Activated T-helper 9 cell treated with anti-CD3 and anti-CD28 coated beads, Interleukin-2, amount 50 U/mL, for 16 hours (primary cell): ENCODE results near the gene CBARP.
A peak's percentile ranks its signal among the peaks of the same experiment; 100 is the strongest.

Experiments
- DNase-seq: peaks from one replicate; pipeline ENCODE4 v3.0.0-alpha.2; 2020; ENCODE audit warnings: low read depth

CBARP gene

GRCh38 chr19:1265615-1266128 lies 27.9 kb upstream of the CBARP start:
- no peak for DNase-seq

- no peak for DNase-seq
Observed at GRCh38 chr19:1264801-1265614, 27.2 kb upstream of the CBARP start.

GRCh38 chr19:1263188-1263587 lies 25.4 kb upstream of the CBARP start:
- no peak for DNase-seq

- DNase-seq: no peak
Observed at GRCh38 chr19:1262623-1263123, 24.9 kb upstream of the CBARP start.

GRCh38 chr19:1261798-1262622 lies 24.2 kb upstream of the CBARP start:
- no peak for DNase-seq

- no peak for DNase-seq
Observed at GRCh38 chr19:1261538-1261797, 23.7 kb upstream of the CBARP start.

- peak; percentile 97 for DNase-seq
Observed at GRCh38 chr19:1260749-1261537, 23.1 kb upstream of the CBARP start.

- DNase-seq: no peak
Observed at GRCh38 chr19:1259876-1260748, 22.3 kb upstream of the CBARP start.

GRCh38 chr19:1259206-1259875 lies 21.5 kb upstream of the CBARP start:
- no peak for DNase-seq

- no peak for DNase-seq
Observed at GRCh38 chr19:1258707-1259205, 21.0 kb upstream of the CBARP start.

- no peak for DNase-seq
Observed at GRCh38 chr19:1258163-1258492, 20.3 kb upstream of the CBARP start.

- DNase-seq: no peak
Observed at GRCh38 chr19:1257475-1258162, 19.8 kb upstream of the CBARP start.

GRCh38 chr19:1256646-1257474 lies 19.1 kb upstream of the CBARP start:
- DNase-seq: no peak

GRCh38 chr19:1255186-1256161 lies 17.7 kb upstream of the CBARP start:
- no peak for DNase-seq

- DNase-seq: no peak
Observed at GRCh38 chr19:1254530-1255185, 16.9 kb upstream of the CBARP start.

GRCh38 chr19:1254081-1254527 lies 16.3 kb upstream of the CBARP start:
- no peak for DNase-seq

GRCh38 chr19:1253514-1254080 lies 15.8 kb upstream of the CBARP start:
- no peak for DNase-seq
